Liver (tissue), 9 donors: ENCODE measurements around the gene SORCS2. TPM values are rescaled to one million over a fixed set of nuclear protein-coding genes. Genes with fewer than 3 reads are reported as not detected.

Experiments used
- DNase-seq: peaks from one replicate; pipeline ENCODE4 v3.0.0-alpha.2; 2017; ENCODE audit warnings: low spot score
- H3K27ac ChIP-seq, 2 donors: one replicate each; pipeline ENCODE4 v1.7.0; 2013; ENCODE audit warnings: inconsistent platforms in 2 of 2, low read length in 2 of 2, control low read depth in 1 of 2, low read depth in 1 of 2, mild to moderate bottlenecking in 1 of 2
- H3K27me3 ChIP-seq, 4 donors: one replicate each; pipeline versions ENCODE4 v1.6.1 to v1.7.0; 2013; ENCODE audit warnings: low read length in 3 of 4, inconsistent platforms in 1 of 4, mild to moderate bottlenecking in 1 of 4, moderate library complexity in 1 of 4; ENCODE audit not compliant: control insufficient read depth in 4 of 4, insufficient read depth in 4 of 4
- H3K36me3 ChIP-seq, 4 donors: one replicate each; pipeline versions ENCODE4 v1.6.1 to v1.7.0; 2013; ENCODE audit warnings: low read length in 3 of 4, mild to moderate bottlenecking in 3 of 4, low read depth in 1 of 4, moderate library complexity in 1 of 4; ENCODE audit not compliant: control insufficient read depth in 4 of 4, insufficient read depth in 3 of 4
- H3K4me1 ChIP-seq, 4 donors: one replicate each; pipeline versions ENCODE4 v1.6.1 to v1.7.0; 2013; ENCODE audit warnings: low read length in 3 of 4, mild to moderate bottlenecking in 3 of 4, moderate library complexity in 1 of 4; ENCODE audit not compliant: control insufficient read depth in 4 of 4, insufficient read depth in 4 of 4
- H3K4me3 ChIP-seq, 3 donors: one replicate each; pipeline versions ENCODE4 v1.6.1 to v1.7.0; 2013; ENCODE audit warnings: low read length in 3 of 3, control low read depth in 1 of 3, low read depth in 1 of 3, mild to moderate bottlenecking in 1 of 3
- H3K9ac ChIP-seq, 2 donors: one replicate each; pipeline ENCODE4 v1.7.0; 2013; ENCODE audit warnings: low read length in 2 of 2, mild to moderate bottlenecking in 2 of 2, moderate library complexity in 2 of 2, control low read depth in 1 of 2, low read depth in 1 of 2
- H3K9me3 ChIP-seq, 4 donors: one replicate each; pipeline versions ENCODE4 v1.6.1 to v1.7.0; 2013; ENCODE audit warnings: low read length in 3 of 4; ENCODE audit not compliant: control insufficient read depth in 4 of 4
- EGR1 ChIP-seq, 2 donors: IDR thresholded peaks; 2 replicates each; pipeline ENCODE4 v1.6.1; 2016 to 2018; ENCODE audit warnings: antibody characterized with exemption in 2 of 2, low read depth in 2 of 2
- FOXA1 ChIP-seq: IDR thresholded peaks from 2 replicates; pipeline ENCODE4 v1.6.1; 2016; ENCODE audit warnings: antibody characterized with exemption
- FOXA2 ChIP-seq: IDR thresholded peaks from 2 replicates; pipeline ENCODE4 v1.6.1; 2016; ENCODE audit warnings: antibody characterized with exemption
- GABPA ChIP-seq, 2 donors: IDR thresholded peaks in 1 of 2; conservative IDR thresholded peaks in 1 of 2; 2 replicates each; pipeline ENCODE4 v1.6.1; 2016; ENCODE audit warnings: antibody characterized with exemption in 2 of 2, mild to moderate bottlenecking in 1 of 2, moderate library complexity in 1 of 2
- HNF4A ChIP-seq, 2 donors: conservative IDR thresholded peaks; 2 replicates each; pipeline ENCODE4 v1.6.1; 2016; ENCODE audit warnings: antibody characterized with exemption in 2 of 2, mild to moderate bottlenecking in 2 of 2
- HNF4G ChIP-seq: IDR thresholded peaks from 2 replicates; pipeline ENCODE4 v1.6.1; 2016; ENCODE audit warnings: antibody characterized with exemption
- JUND ChIP-seq, 2 donors: IDR thresholded peaks; 2 replicates each; pipeline ENCODE4 v1.6.1; 2016; ENCODE audit warnings: antibody characterized with exemption in 2 of 2
- MAX ChIP-seq: IDR thresholded peaks from 2 replicates; pipeline ENCODE4 v1.6.1; 2016; ENCODE audit warnings: antibody characterized with exemption
- NR2F2 ChIP-seq: IDR thresholded peaks from 2 replicates; pipeline ENCODE4 v1.6.1; 2016; ENCODE audit warnings: antibody characterized with exemption
- RAD21 ChIP-seq, 2 donors: IDR thresholded peaks; 2 replicates each; pipeline ENCODE4 v1.6.1; 2016; ENCODE audit warnings: antibody characterized with exemption in 2 of 2, mild to moderate bottlenecking in 2 of 2
- RXRA ChIP-seq, 2 donors: IDR thresholded peaks; 2 replicates each; pipeline ENCODE4 v1.6.1; 2017 to 2018; ENCODE audit warnings: antibody characterized with exemption in 2 of 2, mild to moderate bottlenecking in 1 of 2
- SP1 ChIP-seq: IDR thresholded peaks from 2 replicates; pipeline ENCODE4 v1.6.1; 2018; ENCODE audit warnings: antibody characterized with exemption, mild to moderate bottlenecking
- TAF1 ChIP-seq: conservative IDR thresholded peaks from 2 replicates; pipeline ENCODE4 v1.6.1; 2016; ENCODE audit warnings: antibody characterized with exemption, mild to moderate bottlenecking
- YY1 ChIP-seq: IDR thresholded peaks from 2 replicates; pipeline ENCODE4 v1.6.1; 2016; ENCODE audit warnings: antibody characterized with exemption, mild to moderate bottlenecking
- WGBS: extraction: QIAGEN DNeasy Blood & Tissue Kit; methylation state at CpG from one replicate; pipeline ENCODE4 v1.1.7; 2013; 5-methylcytosine and 5-hydroxymethylcytosine counted together
- polyA plus RNA-seq, 2 donors: library from polyadenylated mRNA; stranded (reverse) in 1 of 2; unstranded in 1 of 2; fragments of 200-250 nt in 1 of 2; fragments of >200 nt in 1 of 2; fragmentation: Nextera tagmentation in 1 of 2; extraction: Ambion mirVana in 1 of 2; gene quantifications; one replicate each; pipeline versions ENCODE4 v1.2.1 to v1.2.3, GENCODE V29; 2013 to 2015
- total RNA-seq, 2 donors: library from RNA; depleted of rRNA; stranded (reverse); fragments of >200 nt; gene quantifications; one replicate each; pipeline ENCODE4 v1.2.3, GENCODE V29; 2014
- TF ChIP-seq, protein P1 (sequence below): IDR thresholded peaks from 2 replicates; pipeline ENCODE4 v1.6.1; 2016; ENCODE audit warnings: antibody characterized with exemption
- TF ChIP-seq, protein P2 (sequence below): IDR thresholded peaks from 2 replicates; pipeline ENCODE4 v1.6.1; 2016; ENCODE audit warnings: antibody characterized with exemption
- TF ChIP-seq, protein P3 (sequence below): fragments of 150-350 bp; IDR thresholded peaks from 2 replicates; pipeline ENCODE4 v1.5.1; 2017; ENCODE audit warnings: improper control_type of control experiment, low read depth, low read length; ENCODE audit not compliant: missing input control
- TF ChIP-seq, protein P4 (sequence below): IDR thresholded peaks from 2 replicates; pipeline ENCODE4 v1.6.1; 2016; ENCODE audit warnings: antibody characterized with exemption, mild to moderate bottlenecking
- donor health status: healthy.
- donor health status: healthy.
- donor health status: healthy.
- donor health status: healthy.
- donor health status: healthy.

The SORCS2 gene
- total and polyA plus RNA-seq, 4 donors, result 0.10 to 1.4 (median 0.92) TPM

GRCh38 chr4:7518871-7519637 is 326.7 kb downstream of the SORCS2 start (continued):
- TF ChIP-seq FOXA2, result no peak

DNA sequence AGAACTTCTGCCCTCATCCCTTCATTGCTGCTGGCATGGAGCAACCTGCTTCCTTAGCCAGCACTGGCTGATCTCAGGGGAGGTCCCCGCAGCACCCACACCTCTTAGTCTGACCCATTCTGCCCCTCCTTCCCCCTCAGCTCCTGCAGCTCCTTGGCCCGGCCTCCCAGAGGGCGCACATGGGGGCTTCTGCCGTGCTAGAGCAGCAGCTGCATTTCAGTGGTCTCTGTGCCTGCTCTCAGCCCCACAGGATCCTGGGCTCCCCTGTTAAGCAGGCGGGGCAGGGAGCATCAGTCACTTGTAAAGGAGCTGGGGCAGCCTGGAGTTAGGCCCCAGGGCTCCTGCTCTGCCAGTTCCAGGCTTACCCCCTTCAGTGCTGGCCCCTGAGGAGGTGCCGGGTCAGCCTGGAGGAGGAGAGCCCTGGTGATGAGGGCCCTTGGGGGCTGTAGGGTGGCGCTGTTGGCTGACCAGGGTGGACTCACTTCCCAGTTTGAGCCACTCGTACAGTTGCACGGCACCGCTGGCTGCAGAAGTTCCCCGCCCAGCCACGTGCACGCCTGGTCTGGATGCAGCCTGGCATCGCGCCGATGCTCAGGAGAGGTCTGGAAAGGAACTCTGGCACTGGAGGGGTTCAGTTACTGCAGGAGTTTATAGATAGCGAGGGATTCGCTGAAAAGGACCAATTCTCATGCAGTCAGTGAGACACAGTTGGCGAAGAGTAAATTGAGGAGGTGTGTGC is 327.5 kb downstream of the SORCS2 start:
- H3K27me3 ChIP-seq, result no peaks in the 10 kb centered on the region
- WGBS, result 88% methylated on average over 19 of the region's 19 CpGs
- no peak overlapping the region for H3K9ac ChIP-seq
- TF ChIP-seq, protein P1, sequence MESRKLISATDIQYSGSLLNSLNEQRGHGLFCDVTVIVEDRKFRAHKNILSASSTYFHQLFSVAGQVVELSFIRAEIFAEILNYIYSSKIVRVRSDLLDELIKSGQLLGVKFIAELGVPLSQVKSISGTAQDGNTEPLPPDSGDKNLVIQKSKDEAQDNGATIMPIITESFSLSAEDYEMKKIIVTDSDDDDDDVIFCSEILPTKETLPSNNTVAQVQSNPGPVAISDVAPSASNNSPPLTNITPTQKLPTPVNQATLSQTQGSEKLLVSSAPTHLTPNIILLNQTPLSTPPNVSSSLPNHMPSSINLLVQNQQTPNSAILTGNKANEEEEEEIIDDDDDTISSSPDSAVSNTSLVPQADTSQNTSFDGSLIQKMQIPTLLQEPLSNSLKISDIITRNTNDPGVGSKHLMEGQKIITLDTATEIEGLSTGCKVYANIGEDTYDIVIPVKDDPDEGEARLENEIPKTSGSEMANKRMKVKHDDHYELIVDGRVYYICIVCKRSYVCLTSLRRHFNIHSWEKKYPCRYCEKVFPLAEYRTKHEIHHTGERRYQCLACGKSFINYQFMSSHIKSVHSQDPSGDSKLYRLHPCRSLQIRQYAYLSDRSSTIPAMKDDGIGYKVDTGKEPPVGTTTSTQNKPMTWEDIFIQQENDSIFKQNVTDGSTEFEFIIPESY, result no peak
- no peak for TF ChIP-seq SP1
- TF ChIP-seq, protein P2, sequence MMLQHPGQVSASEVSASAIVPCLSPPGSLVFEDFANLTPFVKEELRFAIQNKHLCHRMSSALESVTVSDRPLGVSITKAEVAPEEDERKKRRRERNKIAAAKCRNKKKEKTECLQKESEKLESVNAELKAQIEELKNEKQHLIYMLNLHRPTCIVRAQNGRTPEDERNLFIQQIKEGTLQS, result no peak
- TF ChIP-seq FOXA2, result no peak
- TF ChIP-seq NR2F2, result no peak
- TF ChIP-seq MAX, result no peak
- TF ChIP-seq RXRA (IDR thresholded peaks at IDR 0.05), result no peak
- DNase-seq, result no peak
- H3K9me3 ChIP-seq, result no peaks in the 10 kb centered on the region
- H3K36me3 ChIP-seq, result no peaks in the 10 kb centered on the region
- peaks cover 11 to 36% (median 23%) of the 10 kb centered on the region in 4 donors for H3K4me1 ChIP-seq
- H3K27ac ChIP-seq, result no peak overlapping the region
- no peak overlapping the region for H3K4me3 ChIP-seq

- H3K36me3 ChIP-seq, result no peaks in the 10 kb centered on the region
- WGBS, result 83% methylated on average over 6 of the region's 6 CpGs
- no peak for DNase-seq
- peaks cover under 1 to 17% (median 6%) of the 10 kb centered on the region in 4 donors for H3K4me1 ChIP-seq
- no peak overlapping the region for H3K4me3 ChIP-seq
- no peak overlapping the region for H3K27ac ChIP-seq
- H3K9me3 ChIP-seq, result no peaks in the 10 kb centered on the region
- H3K9ac ChIP-seq, result no peak overlapping the region
- H3K27me3 ChIP-seq, result no peaks in the 10 kb centered on the region
- TF ChIP-seq SP1 (no peak), FOXA2 (no peak), TAF1 (no peak), YY1 (no peak), EGR1 (IDR thresholded peaks at IDR 0.05; ENCODE audit: low read depth in 2 of 2) (no peak), GABPA (IDR thresholded peaks at IDR 0.05 in 1 of 2, conservative IDR thresholded peaks at IDR 0.05 in 1 of 2) (no peak), JUND (IDR thresholded peaks at IDR 0.05) (no peak), FOXA1 (no peak), HNF4G (no peak), HNF4A (conservative IDR thresholded peaks at IDR 0.05) (no peak), RAD21 (IDR thresholded peaks at IDR 0.05) (no peak), NR2F2 (no peak)
- TF ChIP-seq, protein P3, sequence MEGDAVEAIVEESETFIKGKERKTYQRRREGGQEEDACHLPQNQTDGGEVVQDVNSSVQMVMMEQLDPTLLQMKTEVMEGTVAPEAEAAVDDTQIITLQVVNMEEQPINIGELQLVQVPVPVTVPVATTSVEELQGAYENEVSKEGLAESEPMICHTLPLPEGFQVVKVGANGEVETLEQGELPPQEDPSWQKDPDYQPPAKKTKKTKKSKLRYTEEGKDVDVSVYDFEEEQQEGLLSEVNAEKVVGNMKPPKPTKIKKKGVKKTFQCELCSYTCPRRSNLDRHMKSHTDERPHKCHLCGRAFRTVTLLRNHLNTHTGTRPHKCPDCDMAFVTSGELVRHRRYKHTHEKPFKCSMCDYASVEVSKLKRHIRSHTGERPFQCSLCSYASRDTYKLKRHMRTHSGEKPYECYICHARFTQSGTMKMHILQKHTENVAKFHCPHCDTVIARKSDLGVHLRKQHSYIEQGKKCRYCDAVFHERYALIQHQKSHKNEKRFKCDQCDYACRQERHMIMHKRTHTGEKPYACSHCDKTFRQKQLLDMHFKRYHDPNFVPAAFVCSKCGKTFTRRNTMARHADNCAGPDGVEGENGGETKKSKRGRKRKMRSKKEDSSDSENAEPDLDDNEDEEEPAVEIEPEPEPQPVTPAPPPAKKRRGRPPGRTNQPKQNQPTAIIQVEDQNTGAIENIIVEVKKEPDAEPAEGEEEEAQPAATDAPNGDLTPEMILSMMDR, result no peak
- TF ChIP-seq, protein P1, result no peak
- TF ChIP-seq, protein P2, result no peak
- TF ChIP-seq, protein P4, sequence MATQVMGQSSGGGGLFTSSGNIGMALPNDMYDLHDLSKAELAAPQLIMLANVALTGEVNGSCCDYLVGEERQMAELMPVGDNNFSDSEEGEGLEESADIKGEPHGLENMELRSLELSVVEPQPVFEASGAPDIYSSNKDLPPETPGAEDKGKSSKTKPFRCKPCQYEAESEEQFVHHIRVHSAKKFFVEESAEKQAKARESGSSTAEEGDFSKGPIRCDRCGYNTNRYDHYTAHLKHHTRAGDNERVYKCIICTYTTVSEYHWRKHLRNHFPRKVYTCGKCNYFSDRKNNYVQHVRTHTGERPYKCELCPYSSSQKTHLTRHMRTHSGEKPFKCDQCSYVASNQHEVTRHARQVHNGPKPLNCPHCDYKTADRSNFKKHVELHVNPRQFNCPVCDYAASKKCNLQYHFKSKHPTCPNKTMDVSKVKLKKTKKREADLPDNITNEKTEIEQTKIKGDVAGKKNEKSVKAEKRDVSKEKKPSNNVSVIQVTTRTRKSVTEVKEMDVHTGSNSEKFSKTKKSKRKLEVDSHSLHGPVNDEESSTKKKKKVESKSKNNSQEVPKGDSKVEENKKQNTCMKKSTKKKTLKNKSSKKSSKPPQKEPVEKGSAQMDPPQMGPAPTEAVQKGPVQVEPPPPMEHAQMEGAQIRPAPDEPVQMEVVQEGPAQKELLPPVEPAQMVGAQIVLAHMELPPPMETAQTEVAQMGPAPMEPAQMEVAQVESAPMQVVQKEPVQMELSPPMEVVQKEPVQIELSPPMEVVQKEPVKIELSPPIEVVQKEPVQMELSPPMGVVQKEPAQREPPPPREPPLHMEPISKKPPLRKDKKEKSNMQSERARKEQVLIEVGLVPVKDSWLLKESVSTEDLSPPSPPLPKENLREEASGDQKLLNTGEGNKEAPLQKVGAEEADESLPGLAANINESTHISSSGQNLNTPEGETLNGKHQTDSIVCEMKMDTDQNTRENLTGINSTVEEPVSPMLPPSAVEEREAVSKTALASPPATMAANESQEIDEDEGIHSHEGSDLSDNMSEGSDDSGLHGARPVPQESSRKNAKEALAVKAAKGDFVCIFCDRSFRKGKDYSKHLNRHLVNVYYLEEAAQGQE, result no peak
These were observed 329.3 kb downstream of the SORCS2 start for GRCh38 chr4:7521666-7522065.
